SK-N-SH treated with all-trans-retinoic acid at 6 μM for 48 hours (cell line): ENCODE results near the gene CHST6.

ENCODE experiments used
- ARNTL ChIP-seq: fragments of 450-650 bp; formaldehyde crosslinking; IDR thresholded peaks from 2 replicates; pipeline ENCODE4 v1.5.0; 2020; ENCODE audit warnings: low read depth, mild to moderate bottlenecking, moderate library complexity, borderline replicate concordance
- BACH2 ChIP-seq: fragments of 250-450 bp; sonication (Bioruptor Pico); IDR thresholded peaks from 2 replicates; pipeline ENCODE4 v1.9.0; 2021; ENCODE audit warnings: mild to moderate bottlenecking, borderline replicate concordance
- CREB5 ChIP-seq: fragments of 250-450 bp; sonication (Bioruptor Pico); IDR thresholded peaks from 2 replicates; pipeline ENCODE4 v1.5.1; 2020; ENCODE audit warnings: low read depth, mild to moderate bottlenecking, moderate library complexity
- CSDC2 ChIP-seq: fragments of 250-450 bp; sonication (Bioruptor Pico); IDR thresholded peaks from 2 replicates; pipeline ENCODE4 v1.5.0; 2020; ENCODE audit warnings: mild to moderate bottlenecking, moderate library complexity
- CSRNP3 ChIP-seq: fragments of 250-450 bp; sonication (Bioruptor Pico); IDR thresholded peaks from 2 replicates; pipeline ENCODE4 v1.5.1; 2021; ENCODE audit warnings: mild to moderate bottlenecking, moderate library complexity
- ISL1 ChIP-seq: fragments of 250-450 bp; sonication (Bioruptor Pico); IDR thresholded peaks from 2 replicates; pipeline ENCODE4 v2.1.2; 2022; ENCODE audit warnings: mild to moderate bottlenecking, moderate library complexity
- OSR1 ChIP-seq: fragments of 250-450 bp; sonication (Bioruptor Pico); IDR thresholded peaks from 2 replicates; pipeline ENCODE4 v1.8.0; 2022; ENCODE audit warnings: moderate library complexity, mild to moderate bottlenecking, inconsistent platforms
- PATZ1 ChIP-seq: fragments of 250-450 bp; sonication (Bioruptor Pico); IDR thresholded peaks from 2 replicates; pipeline ENCODE4 v1.8.0; 2020; ENCODE audit warnings: mild to moderate bottlenecking, moderate library complexity, borderline replicate concordance
- POU6F1 ChIP-seq: fragments of 250-450 bp; sonication (Bioruptor Pico); IDR thresholded peaks from 2 replicates; pipeline ENCODE4 v1.8.0; 2021; ENCODE audit warnings: low read depth, mild to moderate bottlenecking, moderate library complexity, borderline replicate concordance
- RARB ChIP-seq: fragments of 250-450 bp; sonication (Bioruptor Pico); IDR thresholded peaks from 2 replicates; pipeline ENCODE4 v1.8.0; 2021; ENCODE audit warnings: mild to moderate bottlenecking, moderate library complexity
- ZC3H10 ChIP-seq: fragments of 250-450 bp; sonication (Bioruptor Pico); IDR thresholded peaks from 2 replicates; pipeline ENCODE4 v1.5.1; 2021; ENCODE audit warnings: mild to moderate bottlenecking, moderate library complexity
- ZFP3 ChIP-seq: fragments of 250-450 bp; sonication (Bioruptor Pico); IDR thresholded peaks from 2 replicates; pipeline ENCODE4 v1.5.0; 2020; ENCODE audit warnings: mild to moderate bottlenecking, moderate library complexity
- ZFP30 ChIP-seq: fragments of 450-650 bp; formaldehyde crosslinking; IDR thresholded peaks from 2 replicates; pipeline ENCODE4 v1.5.0; 2022; ENCODE audit warnings: mild to moderate bottlenecking, moderate library complexity
- ZNF70 ChIP-seq: fragments of 450-650 bp; formaldehyde crosslinking; IDR thresholded peaks from 2 replicates; pipeline ENCODE4 v1.5.0; 2020; ENCODE audit warnings: mild to moderate bottlenecking, moderate library complexity

- no peak for TF ChIP-seq CSDC2 (CRISPR knock-in tag)
- TF ChIP-seq POU6F1, result no peak
- no peak for TF ChIP-seq ARNTL (CRISPR knock-in tag)
- TF ChIP-seq PATZ1, result no peak
- TF ChIP-seq ZC3H10 (CRISPR knock-in tag), result no peak
- no peak for TF ChIP-seq RARB (CRISPR knock-in tag)
- TF ChIP-seq OSR1 (CRISPR knock-in tag), result no peak
- TF ChIP-seq ZFP30, result no peak
- no peak for TF ChIP-seq BACH2 (CRISPR knock-in tag)
- no peak for TF ChIP-seq CSRNP3 (CRISPR knock-in tag)
- TF ChIP-seq ZFP3 (CRISPR knock-in tag), result no peak
- no peak for TF ChIP-seq ISL1 (CRISPR knock-in tag)
- no peak for TF ChIP-seq ZNF70 (CRISPR knock-in tag)
- TF ChIP-seq CREB5 (CRISPR knock-in tag), result no peak
These were observed 11.3 kb upstream of the CHST6 start for GRCh38 chr16:75506574-75506973.
